ENCODE results near the gene TRMT5.

Gene TRMT5

GRCh38 chr14:60974090-60974651 is 6.7 kb downstream of the TRMT5 start:
- no peak for DNase-seq
- no peak for TF ChIP-seq POLR2A (IDR thresholded peaks at IDR 0.05; ENCODE audit: low read length)
- no peak for TF ChIP-seq GATA1 (IDR thresholded peaks at IDR 0.05; ENCODE audit: low read depth, low read length)

- TF ChIP-seq POLR2A (IDR thresholded peaks at IDR 0.05; ENCODE audit: low read length): no peak
- no peak for TF ChIP-seq GATA1 (IDR thresholded peaks at IDR 0.05; ENCODE audit: low read depth, low read length)
- DNase-seq: no peak
Measured at GRCh38 chr14:60973070-60973469, 7.8 kb downstream of the TRMT5 start.

GRCh38 chr14:60972295-60972694 is 8.6 kb downstream of the TRMT5 start:
- DNase-seq: no peak
- TF ChIP-seq POLR2A (IDR thresholded peaks at IDR 0.05; ENCODE audit: low read length) (no peak), GATA1 (IDR thresholded peaks at IDR 0.05; ENCODE audit: low read depth, low read length) (no peak)

- TF ChIP-seq GATA1 (IDR thresholded peaks at IDR 0.05; ENCODE audit: low read depth, low read length): no peak
- TF ChIP-seq POLR2A (IDR thresholded peaks at IDR 0.05; ENCODE audit: low read length): no peak
- no peak for DNase-seq
Measured at GRCh38 chr14:60971271-60971670, 9.6 kb downstream of the TRMT5 start.

GRCh38 chr14:60970146-60970545 is 10.7 kb downstream of the TRMT5 start:
- no peak for TF ChIP-seq POLR2A (IDR thresholded peaks at IDR 0.05; ENCODE audit: low read length)
- no peak for TF ChIP-seq GATA1 (IDR thresholded peaks at IDR 0.05; ENCODE audit: low read depth, low read length)
- no peak for DNase-seq

GRCh38 chr14:60968671-60969070 is 12.2 kb downstream of the TRMT5 start:
- TF ChIP-seq POLR2A (IDR thresholded peaks at IDR 0.05; ENCODE audit: low read length) (no peak), GATA1 (IDR thresholded peaks at IDR 0.05; ENCODE audit: low read depth, low read length) (no peak)
- no peak for DNase-seq

- TF ChIP-seq POLR2A (IDR thresholded peaks at IDR 0.05; ENCODE audit: low read length): no peak
- TF ChIP-seq GATA1 (IDR thresholded peaks at IDR 0.05; ENCODE audit: low read depth, low read length): no peak
- no peak for DNase-seq
Measured at GRCh38 chr14:60968099-60968498, 12.8 kb downstream of the TRMT5 start.

GRCh38 chr14:60965402-60965801 is 15.5 kb downstream of the TRMT5 start:
- DNase-seq: peak in 1 of 2 experiments; percentile 29

GRCh38 chr14:60964904-60965303 is 16.0 kb downstream of the TRMT5 start:
- no peak for DNase-seq
- TF ChIP-seq GATA1 (IDR thresholded peaks at IDR 0.05; ENCODE audit: low read depth, low read length) (no peak), POLR2A (IDR thresholded peaks at IDR 0.05; ENCODE audit: low read length) (no peak)

More at GRCh38 chr14:60965402-60965801, 15.5 kb downstream of the TRMT5 start:
- TF ChIP-seq POLR2A (IDR thresholded peaks at IDR 0.05; ENCODE audit: low read length) (no peak), GATA1 (IDR thresholded peaks at IDR 0.05; ENCODE audit: low read depth, low read length) (no peak)

- no peak for TF ChIP-seq GATA1 (IDR thresholded peaks at IDR 0.05; ENCODE audit: low read depth, low read length)
- no peak for TF ChIP-seq POLR2A (IDR thresholded peaks at IDR 0.05; ENCODE audit: low read length)
- no peak for DNase-seq
Measured at GRCh38 chr14:60963761-60964160, 17.1 kb downstream of the TRMT5 start.

GRCh38 chr14:60958146-60958545 is 22.7 kb downstream of the TRMT5 start:
- TF ChIP-seq GATA1 (IDR thresholded peaks at IDR 0.05; ENCODE audit: low read depth, low read length) (no peak), POLR2A (IDR thresholded peaks at IDR 0.05; ENCODE audit: low read length) (no peak)
- peak in 1 of 2 experiments; percentile 5 for DNase-seq

- no peak for DNase-seq
- no peak for TF ChIP-seq GATA1 (IDR thresholded peaks at IDR 0.05; ENCODE audit: low read depth, low read length)
- TF ChIP-seq POLR2A (IDR thresholded peaks at IDR 0.05; ENCODE audit: low read length): no peak
Measured at GRCh38 chr14:60956632-60957031, 24.2 kb downstream of the TRMT5 start.

- TF ChIP-seq POLR2A (IDR thresholded peaks at IDR 0.05; ENCODE audit: low read length) (no peak), GATA1 (IDR thresholded peaks at IDR 0.05; ENCODE audit: low read depth, low read length) (no peak)
- DNase-seq: no peak
Measured at GRCh38 chr14:60956202-60956601, 24.7 kb downstream of the TRMT5 start.

GRCh38 chr14:60951776-60952435 is 29.0 kb downstream of the TRMT5 start:
- no peak for DNase-seq
- TF ChIP-seq GATA1 (IDR thresholded peaks at IDR 0.05; ENCODE audit: low read depth, low read length): no peak
- TF ChIP-seq POLR2A (IDR thresholded peaks at IDR 0.05; ENCODE audit: low read length): no peak

GRCh38 chr14:60946773-60947172 is 34.1 kb downstream of the TRMT5 start:
- no peak for DNase-seq
- TF ChIP-seq GATA1 (IDR thresholded peaks at IDR 0.05; ENCODE audit: low read depth, low read length) (no peak), POLR2A (IDR thresholded peaks at IDR 0.05; ENCODE audit: low read length) (no peak)
